Activated CD8-positive, alpha-beta memory T cell treated with anti-CD3 and anti-CD28 coated beads for 4 hours (primary cell): ENCODE data around the gene CAMP.
"Not testable (repeated sequence)": the region's sequence is repeated elsewhere in the genome, so short reads cannot be mapped to it uniquely, and the experiment has no call there.

Experiments used
- DNase-seq, 2 donors: peaks; one replicate each; pipeline ENCODE4 v3.0.0-alpha.2; 2020; ENCODE audit warnings: low read depth in 2 of 2

CAMP gene

DNA sequence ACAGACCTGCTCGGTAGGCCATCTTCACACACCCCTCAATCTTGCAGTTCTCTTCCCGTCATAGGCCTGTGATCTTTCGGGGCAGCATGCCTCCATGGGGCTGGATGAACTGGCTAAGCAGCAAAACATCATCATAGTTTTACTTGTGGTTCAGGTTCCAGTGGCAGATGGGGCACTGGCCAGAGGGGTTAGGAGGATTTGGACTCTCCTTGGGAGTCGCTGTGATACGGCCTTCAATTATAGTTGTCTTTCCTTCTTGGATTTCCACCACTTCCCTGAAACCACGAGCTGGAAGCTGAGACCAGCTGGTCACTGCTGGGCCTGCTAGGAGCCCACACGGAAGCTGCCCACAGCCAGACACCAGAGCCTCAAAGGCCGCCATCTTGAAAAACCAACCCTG lies 33.3 kb downstream of the CAMP start:
- no peak for DNase-seq

DNA sequence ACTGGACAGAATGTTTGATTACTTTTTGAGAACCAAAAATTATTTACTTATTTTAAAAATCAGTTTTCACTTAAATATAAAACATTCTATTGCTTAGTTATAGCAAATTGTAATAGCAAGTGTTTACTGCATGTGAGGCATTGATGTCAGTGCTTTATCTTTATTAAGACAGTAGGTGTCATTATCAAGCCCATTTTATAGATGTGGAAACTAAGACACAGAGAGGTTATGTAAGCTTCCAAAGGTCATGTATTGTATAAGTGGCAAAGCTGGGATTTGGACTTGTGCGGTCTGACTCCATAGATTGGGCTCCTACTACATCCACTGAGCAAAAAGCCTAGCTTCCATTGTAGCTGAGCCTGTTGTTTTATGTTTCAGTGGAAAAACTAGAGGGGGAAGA lies 35.2 kb downstream of the CAMP start:
- DNase-seq, result no peak

- DNase-seq, result no peak
Measured at GRCh38 chr3:48267782-48268181, 44.5 kb downstream of the CAMP start.

GRCh38 chr3:48268381-48268935 lies 45.2 kb downstream of the CAMP start:
- DNase-seq, result peak; percentile 65 to 88

GRCh38 chr3:48268936-48269561 lies 45.8 kb downstream of the CAMP start:
- peak in 1 of 2 donors; percentile 42 for DNase-seq

- no peak for DNase-seq
Measured at GRCh38 chr3:48269592-48269991, 46.3 kb downstream of the CAMP start.

DNA sequence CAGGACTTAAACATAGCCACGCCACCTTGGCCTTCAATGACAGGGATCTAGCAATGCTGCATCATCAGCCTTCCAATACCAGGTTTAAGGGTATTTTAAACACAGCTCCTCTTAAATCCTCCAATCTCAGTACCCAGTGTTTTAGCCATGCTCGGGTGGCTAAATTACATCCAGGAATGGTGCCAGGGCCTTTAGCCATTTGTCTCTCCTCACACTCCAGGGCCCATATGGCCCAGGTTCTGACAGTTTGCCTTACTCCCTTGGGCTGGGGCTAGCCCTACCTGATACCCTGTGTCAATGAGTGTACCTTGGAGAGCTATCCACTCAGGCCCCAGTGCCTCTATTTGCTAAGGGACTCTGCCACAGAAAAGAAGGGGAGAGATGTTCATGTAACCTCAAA lies 47.0 kb downstream of the CAMP start:
- DNase-seq, result no peak

DNA sequence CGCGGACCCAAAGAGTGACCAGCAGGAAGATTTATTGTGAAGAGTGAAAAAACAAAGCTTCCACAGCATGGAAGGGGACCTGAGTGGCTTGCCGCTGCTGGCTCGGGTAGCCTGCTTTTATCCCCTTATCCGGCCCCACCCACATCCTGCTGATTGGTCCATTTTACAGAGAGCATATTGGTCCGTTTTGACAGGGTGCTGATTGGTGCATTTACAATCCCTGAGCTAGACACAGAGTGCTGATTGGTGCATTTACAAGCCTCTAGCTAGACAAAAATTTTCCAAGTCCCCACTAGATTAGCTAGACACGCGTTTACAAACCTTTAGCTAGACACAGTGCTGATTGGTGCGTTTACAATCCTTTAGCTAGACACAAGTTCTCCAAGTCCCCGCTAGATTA lies 47.9 kb downstream of the CAMP start:
- DNase-seq, result not testable (repeated sequence)

DNA sequence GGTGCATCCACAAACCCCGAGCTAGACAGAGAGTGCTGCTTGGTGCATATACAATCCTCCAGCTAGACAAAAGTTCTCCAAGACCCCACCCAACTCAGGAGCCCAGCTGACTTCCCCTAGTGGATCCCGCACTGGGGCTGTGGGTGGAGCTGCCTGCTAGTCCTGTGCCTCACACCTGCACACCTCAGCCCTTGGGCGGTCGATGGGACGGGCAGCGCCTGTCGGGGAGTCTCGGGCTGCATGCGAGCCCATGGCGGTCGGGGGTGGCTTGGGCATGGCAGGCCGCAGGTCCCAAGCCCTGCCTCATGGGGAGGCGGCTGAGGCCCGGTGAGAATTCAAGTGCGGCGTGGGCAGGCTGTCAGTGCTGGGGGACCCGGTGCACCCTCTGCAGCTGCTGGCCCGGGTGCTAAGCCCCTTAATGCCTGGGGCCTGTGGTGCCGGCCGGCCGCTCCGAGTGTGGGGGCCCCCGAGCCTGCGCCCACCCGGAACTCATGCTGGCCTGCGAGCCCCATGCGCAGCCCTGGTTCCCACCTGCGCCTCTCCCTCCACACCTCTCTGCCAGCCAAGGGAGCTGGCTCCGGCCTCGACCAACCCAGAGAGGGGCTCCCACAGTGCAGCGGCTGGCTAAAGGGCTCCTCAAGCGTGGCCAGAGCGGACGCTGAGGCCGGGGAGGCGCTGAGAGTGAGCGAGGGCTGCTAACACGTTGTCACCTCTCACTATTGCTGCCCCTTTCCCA lies 48.6 kb downstream of the CAMP start:
- DNase-seq, result no peak

GRCh38 chr3:48273594-48274211 lies 50.4 kb downstream of the CAMP start:
- DNase-seq, result peak; percentile 11 to 15

GRCh38 chr3:48274452-48274851 lies 51.2 kb downstream of the CAMP start:
- DNase-seq, result no peak
